SIG-M5 treated with dmso at 0.1 percent for 504 hours (cell line): ENCODE data around the gene PAX2.
"Not testable (repeated sequence)": the region's sequence is repeated elsewhere in the genome, so short reads cannot be mapped to it uniquely, and the experiment has no call there.

Source experiments
- DNase-seq: peaks from one replicate; lab custom pipeline; 2025; ENCODE audit not compliant: unreplicated experiment; lab: John Stamatoyannopoulos, UW

Gene PAX2

DNA sequence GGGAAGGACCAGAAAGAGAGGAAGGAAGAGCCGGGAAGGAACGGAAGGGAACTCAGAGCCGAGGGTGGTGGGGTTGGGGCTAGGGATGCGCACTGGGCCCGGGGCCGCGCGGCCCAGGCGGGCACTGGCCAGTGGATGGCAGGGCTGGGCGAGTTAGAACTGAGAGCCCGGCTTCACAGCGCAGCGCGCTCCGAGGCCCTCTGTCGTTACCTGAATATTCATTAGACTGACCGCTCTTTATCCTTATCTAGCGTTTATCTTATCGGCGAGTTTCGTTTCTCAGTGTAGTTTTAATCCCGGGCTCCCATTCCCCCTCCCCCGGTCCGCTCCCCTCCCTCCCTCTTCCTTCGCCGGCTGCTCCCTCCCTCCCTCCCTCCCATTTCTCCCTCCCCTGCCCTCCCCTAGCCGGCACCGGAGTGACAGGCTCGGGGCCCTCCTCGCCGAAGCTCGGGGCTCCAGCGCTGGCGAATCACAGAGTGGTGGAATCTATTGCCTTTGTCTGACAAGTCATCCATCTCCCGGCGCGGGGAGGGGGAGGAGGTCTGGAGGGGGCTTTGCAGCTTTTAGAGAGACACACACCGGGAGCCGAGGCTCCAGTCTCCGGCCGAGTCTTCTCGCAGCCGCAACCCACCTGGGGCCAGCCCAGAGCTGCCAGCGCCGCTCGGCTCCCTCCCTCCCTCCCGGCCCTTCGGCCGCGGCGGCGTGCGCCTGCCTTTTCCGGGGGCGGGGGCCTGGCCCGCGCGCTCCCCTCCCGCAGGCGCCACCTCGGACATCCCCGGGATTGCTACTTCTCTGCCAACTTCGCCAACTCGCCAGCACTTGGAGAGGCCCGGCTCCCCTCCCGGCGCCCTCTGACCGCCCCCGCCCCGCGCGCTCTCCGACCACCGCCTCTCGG, at the start of gene PAX2:
TSS of gene PAX2 (plus strand) at position 596 of the 895 bp plus-strand sequence. CDS start 679 bp downstream, outside the sequence.
- DNase-seq: no peak

DNA sequence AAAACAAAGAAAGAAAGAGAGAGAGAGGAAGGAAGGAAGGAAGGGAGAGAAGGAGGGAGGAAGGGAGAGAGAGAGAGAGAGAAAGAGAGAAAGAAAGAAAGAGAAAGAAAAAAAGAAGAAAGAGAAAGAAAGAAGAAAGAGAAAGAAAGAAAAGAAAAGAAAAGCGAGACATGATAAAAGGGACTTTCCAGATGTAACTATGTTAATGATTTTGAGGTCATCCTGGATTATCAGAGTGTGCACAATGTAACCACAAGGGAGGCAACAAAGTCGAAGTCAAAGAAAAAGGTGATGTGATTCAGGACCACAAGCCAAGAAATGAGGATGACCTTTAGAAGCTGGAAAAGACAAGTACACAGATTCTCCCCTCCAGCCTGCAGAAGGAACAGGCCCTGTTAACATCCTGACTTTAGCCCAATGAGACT, 48.9 kb upstream of the PAX2 start:
- no peak for DNase-seq

DNA sequence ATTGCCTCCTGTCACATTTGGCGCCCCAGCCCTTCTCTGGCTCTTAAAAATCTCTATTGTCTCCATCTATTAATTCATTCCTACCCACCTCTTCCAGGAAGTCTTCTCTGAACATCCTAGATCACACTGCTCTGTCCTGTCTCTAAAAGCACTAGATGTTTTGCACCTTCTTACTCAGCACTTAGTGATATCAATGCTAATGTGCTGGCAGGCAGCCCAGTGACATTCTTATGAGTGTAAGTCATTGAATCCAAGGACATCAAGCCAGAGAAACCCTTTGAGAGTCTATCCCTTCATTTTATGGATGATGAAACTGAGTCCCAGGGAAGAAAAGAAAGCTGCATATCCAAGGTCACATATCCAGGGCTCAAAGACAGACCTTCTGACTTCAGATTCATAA, 48.3 kb upstream of the PAX2 start:
- no peak for DNase-seq

DNA sequence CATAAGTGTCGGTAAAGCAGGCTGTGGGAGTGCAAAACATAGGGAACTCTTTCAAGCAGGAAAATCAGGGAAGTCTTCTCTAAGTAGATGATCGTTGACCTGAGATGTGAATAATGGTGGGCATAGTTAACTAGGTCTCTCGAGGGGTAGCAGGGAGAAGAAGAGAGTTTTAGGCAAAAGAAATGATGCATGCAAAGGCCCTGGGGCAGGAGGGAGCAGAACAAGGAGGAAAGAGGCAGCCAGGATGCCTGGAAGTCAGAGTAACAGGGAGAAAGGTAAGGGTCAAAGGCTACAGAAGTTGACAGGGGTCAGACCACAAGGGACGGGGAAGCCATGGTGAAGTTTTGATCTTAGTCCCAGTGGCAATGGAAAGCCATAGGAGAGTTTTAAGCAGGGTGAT, 47.8 kb upstream of the PAX2 start:
- DNase-seq: no peak

DNA sequence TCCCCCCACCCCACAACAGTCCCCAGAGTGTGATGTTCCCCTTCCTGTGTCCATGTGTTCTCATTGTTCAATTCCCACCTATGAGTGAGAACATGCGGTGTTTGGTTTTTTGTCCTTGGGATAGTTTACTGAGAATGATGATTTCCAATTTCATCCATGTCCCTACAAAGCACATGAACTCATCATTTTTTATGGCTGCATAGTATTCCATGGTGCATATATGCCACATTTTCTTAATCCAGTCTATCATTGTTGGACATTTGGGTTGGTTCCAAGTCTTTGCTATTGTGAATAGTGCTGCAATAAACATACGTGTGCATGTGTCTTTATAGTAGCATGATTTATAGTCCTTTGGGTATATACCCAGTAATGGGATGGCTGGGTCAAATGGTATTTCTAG, 43.7 kb upstream of the PAX2 start:
- DNase-seq: not testable (repeated sequence)

DNA sequence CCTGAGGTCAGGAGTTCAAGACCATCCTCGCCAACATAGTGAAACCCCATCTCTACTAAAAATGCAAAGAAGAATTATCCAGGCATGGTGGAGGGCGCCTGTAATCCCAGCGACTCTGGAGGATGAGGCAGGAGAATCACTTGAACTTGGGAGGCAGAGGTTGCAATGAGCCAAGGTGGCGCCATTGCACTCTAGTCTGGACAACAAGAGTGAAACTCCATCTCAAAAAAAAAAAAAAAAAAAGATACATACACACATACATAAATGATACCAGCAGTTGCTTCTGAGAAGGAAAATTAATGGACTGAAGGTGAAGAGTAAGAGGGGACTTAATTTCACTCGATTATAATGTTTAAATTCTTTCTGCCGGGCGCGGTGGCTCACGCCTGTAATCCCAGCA, 40.2 kb upstream of the PAX2 start:
- no peak for DNase-seq

DNA sequence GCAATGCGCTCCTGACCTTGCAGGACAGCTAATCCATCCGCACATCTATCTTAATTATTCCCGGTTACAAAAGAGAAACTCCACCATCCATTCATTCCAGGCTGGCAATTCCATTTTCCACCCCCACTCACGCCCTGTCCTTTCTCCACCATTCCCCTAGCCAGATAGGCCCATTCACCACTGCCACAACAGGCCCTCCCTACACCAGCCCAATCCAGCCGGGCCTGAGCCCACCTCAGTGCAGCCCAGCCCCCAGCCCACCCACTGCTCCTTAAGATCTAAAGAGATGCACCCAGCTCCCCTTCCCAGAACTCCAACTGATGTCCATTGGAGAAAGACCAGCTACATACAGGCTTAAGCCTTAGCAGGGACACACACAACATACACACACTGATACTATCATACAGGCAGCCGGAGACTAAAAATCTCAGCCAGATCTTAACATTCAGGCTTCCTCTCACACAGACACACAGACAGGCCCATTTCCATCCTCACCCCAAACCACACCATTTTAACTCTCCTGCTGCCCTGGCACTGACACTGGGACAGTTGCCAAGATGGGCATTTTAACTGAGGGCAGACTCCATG, 38.0 kb upstream of the PAX2 start:
- DNase-seq: no peak

DNA sequence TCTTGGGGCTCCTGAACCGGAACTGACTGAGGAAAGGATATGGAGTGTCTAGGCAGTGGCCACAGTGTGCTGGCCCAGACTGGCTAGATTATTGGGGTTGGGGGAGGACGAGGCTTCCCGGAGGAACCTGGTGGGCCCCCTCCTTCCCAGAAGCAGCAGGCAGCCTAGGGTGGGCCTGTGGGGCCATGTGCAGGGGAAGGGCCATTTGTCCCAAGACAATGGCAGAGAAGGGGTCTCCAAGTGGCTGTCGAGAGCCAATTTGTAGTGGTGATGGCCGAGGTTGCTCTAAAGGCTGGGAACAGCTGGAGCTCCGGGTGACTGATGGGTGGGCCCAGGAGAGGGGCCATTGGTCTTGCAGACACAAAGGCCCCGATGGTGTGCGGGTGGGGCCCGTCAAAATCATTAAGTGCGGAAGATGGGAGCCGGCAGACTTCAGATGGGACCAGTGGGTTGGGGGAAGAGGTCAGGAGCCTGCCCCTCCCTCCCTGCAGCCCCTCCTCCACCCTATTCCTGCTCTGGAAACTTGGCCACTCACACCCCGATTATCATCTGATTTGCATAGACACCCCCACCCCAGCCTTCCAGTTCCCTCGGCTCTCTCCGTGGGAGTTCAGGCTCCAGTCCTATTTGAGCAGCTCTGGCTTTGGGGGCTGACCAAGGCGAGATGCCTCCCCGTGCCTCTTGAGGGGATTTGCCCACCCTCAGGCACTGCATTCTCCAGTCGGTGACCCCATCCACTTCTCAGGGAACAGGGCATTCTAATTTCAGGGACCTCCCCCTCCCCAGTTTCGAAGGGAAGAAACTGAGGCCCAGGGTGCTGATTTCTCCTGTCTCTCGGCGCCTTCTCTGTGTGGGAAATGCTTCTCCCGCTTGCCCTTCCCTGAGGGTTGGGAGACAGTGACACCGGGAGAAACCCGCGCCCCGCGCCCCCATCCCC, 36.0 kb upstream of the PAX2 start:
- DNase-seq: no peak

DNA sequence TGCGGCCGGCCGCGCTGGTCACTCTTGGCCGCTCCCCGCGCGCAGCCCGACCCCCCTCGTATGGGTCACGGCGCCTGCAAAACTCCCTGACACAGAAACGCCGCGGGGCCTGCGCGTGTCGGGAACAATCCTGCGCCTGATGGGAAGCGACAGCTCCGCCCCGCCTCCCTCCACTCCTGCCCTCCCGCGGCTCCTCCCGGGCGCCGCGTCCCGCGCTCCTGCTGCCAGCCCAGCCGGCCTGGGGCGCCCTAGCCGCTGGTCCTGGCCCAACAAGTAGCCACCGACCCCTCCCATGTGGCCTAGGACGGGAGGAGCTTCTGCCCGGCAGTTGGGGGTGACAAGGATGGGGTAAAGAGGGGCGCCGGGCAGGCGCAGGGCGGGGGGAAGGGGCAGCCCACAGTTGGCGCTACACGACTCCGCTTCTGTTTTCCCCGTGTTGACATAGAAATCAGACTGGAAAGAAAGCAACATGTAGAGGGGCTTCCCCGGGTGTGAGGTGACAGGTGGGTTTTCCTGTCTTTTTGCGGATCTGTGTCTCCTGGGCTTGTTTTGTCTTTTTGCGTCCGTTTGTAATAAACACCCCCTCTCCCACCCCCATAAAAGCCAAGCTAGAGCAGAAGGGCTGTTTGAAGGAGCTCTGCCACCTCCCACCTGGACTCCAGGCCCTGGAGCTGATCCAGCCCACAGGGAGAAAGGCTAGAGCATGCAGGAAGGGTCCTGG, 35.1 kb upstream of the PAX2 start:
- DNase-seq: no peak

DNA sequence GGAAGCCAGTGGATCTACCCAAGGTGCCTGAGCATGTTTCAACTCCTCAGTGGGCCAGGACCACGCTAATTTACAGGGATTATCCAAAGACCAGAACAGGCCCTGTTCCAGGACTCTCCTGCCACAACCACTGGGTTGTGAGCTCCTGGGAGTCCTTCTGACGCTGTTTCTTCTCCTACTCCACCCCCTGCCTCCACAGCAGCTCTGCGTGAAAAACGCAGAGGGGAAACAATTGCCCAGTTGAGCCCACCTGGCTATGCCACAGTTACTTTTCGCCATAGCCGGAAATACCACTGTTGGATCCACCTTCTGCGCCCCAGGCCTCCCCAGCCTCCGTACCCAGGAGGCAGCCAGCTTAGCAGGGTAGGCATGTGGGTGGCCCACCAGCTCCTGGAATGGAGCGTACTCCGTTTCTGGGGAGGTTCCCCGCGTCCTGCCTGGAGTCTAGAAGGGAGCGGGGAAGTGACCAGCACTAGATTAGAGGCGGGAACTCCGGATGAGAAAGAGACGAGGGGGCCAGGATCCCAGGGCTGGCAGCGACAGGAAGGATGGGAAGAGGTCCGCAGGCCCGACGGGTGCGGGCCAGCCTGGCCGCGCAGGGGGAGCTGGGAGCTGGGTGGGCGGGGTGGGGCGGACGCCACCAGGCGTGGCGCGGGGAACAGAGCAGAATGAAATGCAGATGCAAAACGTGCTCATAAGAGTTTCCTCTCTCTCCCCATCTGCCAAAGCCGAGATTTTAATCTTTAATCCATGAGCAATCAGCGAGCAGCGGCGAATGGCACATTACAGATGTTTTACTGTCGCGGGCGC, 32.1 kb upstream of the PAX2 start:
- DNase-seq: no peak

DNA sequence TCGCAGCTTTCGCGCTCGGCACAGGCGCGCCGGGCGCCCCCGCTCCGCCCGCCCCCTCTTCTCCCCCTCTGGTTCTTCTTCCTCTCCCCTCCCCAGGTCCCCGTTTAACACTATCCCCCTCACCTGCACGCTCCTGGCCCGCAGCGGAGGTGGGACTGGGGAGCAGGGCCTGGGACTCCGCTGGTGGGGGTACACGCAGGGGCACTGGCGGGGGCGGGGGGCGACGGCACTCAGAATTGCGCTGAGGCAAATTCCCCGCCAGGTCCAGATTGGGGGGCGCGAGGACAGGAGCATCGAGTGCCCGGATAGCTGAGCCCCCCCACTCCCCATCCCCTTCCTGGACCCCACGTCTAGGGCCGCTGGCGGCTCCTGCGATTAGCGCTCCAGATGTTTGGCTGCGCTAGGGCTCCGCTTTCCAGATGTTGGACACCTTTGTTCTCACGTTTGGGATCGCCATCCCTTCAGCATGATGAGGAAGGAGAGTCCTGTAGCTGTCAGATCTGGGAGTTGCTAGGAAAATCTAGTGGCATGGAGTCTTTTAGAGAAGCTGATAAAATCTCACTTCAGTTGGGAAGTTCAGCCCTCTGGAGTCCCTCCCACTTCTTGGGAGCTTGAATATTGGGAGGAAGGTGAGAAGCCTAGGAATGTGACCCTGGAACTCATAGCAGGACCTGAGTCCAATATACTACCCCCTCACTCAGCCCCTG, 31.4 kb upstream of the PAX2 start:
- no peak for DNase-seq

DNA sequence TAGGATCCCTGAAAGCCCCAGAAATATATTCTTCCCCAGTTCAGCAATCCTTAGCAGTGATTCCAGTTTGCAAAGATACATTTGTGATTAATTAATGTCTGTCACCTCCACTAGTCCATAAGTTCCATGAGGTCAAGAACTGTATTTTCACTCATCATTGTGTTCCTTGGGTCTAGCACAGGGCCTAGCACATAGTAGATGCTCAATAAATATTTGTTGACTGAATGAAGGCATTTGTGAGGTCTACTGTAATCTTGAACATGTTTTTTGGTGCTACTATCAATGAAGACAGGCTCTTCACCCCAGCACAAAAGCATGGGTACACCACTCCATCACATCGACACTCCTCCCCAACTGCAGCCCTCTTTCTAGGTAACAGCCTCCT, 30.8 kb upstream of the PAX2 start:
- DNase-seq: no peak

DNA sequence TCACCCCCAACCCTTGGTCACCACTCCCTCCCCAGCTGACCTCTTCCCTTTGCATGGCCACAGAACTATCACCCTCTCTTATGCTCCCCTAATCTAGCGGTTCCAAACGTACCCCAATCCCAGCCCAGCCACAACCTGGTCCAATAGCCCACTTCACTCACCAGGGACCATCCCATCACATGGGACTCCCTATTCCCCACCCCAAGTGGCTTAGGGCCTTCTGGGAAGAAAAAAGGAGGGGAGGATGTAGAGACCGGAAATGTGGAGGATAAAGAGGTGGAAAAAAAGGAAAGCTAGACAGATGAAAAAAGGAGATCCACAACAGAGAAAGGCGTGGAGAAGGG, 30.3 kb upstream of the PAX2 start:
- no peak for DNase-seq

DNA sequence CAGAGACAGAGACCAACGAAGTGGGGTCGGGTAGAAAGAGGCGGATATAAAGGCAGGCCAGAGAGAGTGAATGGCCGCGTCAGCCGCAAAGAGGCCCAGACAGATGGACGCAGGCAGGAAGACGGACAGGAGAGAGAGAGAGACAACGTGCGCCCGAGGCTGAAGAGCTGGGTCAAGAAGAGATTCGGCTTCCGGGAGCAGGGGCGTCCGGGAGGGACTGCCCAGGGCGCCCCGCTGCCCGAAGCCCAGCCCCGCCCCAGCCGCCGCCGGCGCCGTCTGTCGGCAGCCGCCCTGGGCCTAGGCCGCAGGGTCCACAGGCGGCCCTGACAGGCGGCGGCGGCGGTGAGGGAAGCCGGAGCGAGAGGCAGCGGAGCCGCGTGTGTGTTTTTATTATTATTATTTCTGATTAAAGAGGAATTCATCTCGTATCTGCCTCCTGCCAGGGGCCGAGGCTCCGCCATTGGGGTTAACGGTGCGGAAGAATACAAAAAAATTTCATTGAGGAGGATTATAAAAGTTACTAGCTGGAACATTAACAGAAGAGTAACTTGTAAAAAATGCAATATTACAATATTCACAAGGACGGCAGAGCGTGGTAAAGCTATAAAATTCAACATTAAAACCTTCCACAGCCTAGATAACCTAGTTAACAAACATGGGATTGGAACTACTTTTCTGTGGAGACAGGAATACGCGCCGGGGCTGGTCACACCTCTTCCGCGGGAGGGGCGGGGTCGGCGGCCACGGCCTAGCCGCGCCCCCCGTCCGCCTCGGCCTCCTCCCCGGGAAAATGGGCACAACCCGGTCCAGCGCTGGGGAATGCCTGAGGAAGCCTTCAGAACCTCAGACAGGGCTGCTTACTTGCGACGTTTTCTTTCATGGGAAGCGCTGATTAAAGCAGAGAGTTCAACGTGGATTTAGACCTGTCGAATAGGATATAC, 29.7 kb upstream of the PAX2 start:
- no peak for DNase-seq

DNA sequence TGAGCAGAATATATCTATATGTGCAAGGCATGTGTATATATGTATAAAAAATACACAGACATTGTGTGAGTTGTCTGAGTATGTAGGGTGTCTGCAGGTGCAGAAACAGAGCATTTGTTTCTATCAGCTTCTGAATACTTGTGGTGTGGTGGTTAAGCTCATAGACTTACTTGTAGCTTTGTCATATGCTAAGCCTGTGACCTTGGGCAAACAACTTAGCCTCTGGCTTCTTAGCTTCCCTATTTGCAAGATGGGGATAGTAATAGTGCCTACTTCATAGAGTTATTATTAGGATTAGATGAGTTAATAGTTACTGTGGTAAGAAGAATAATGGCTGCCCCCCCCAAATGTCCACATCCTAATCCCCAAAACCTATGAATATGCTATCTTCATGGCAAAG, 28.2 kb upstream of the PAX2 start:
- DNase-seq: no peak

DNA sequence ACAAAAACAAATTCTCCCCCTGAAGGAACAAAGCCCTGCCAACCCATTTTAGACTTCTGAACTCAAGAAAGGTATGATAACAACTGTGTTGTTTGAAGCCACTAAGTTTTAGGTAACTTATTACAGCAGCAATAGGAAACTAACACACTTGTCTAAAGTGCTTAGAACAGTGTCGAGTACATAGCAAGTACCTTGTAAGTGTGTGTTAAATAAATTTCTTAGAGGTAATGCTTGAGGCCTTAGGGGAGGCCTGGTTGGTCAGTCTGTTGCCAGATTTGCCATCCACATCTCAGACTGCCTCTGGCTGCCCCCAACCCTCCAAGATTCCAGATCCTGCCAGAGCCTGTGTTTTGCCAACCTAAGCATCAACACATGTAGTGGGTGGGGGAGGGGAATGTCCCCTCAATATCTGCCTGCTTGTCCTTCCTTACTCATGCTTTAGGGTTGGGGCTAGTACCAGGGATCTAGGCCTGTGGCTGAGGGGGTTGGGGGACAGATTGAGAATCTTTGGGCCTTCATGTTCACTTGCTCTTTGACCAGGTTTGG, 27.1 kb upstream of the PAX2 start:
- no peak for DNase-seq

DNA sequence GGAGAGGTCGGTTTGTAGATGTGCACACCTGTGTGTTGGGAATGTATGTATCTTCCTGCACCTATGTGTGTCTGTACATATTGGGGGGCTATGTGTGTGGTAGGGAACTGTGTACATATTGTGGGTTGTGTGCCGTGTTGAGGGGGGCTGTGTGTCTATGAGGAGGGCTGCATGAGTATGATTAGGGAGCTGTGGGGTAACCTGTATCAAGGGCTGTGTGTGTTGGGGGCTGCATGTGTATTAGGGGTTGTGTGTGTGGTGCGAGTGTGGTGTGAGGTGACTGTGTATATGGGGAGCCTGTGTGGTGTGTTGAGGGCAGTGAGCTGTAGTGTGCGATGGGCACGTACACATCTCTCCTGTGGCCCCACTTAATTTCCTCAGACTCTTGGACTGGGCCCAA, 22.2 kb upstream of the PAX2 start:
- no peak for DNase-seq
